ENCODE results near the gene C2orf72. TPM values are rescaled to one million over a fixed set of nuclear protein-coding genes. Genes with fewer than 3 reads are reported as not detected.

Gene C2orf72
- total and polyA plus RNA-seq, 2 of the 13 experiments (the other 11 are each of a cell fraction or from before 2014, with no cell fraction given) = 147 to 203 TPM

- TF ChIP-seq NFATC3 (CRISPR knock-in tag; IDR thresholded peaks at IDR 0.05) = no peak
- TF ChIP-seq, protein P1, sequence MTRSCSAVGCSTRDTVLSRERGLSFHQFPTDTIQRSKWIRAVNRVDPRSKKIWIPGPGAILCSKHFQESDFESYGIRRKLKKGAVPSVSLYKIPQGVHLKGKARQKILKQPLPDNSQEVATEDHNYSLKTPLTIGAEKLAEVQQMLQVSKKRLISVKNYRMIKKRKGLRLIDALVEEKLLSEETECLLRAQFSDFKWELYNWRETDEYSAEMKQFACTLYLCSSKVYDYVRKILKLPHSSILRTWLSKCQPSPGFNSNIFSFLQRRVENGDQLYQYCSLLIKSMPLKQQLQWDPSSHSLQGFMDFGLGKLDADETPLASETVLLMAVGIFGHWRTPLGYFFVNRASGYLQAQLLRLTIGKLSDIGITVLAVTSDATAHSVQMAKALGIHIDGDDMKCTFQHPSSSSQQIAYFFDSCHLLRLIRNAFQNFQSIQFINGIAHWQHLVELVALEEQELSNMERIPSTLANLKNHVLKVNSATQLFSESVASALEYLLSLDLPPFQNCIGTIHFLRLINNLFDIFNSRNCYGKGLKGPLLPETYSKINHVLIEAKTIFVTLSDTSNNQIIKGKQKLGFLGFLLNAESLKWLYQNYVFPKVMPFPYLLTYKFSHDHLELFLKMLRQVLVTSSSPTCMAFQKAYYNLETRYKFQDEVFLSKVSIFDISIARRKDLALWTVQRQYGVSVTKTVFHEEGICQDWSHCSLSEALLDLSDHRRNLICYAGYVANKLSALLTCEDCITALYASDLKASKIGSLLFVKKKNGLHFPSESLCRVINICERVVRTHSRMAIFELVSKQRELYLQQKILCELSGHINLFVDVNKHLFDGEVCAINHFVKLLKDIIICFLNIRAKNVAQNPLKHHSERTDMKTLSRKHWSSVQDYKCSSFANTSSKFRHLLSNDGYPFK (CRISPR knock-in tag; IDR thresholded peaks at IDR 0.05; ENCODE audit: borderline replicate concordance) = peak; percentile 68; the same call in 1 of the 2 replicates
- TF ChIP-seq MTF2 (CRISPR knock-in tag; IDR thresholded peaks at IDR 0.05; ENCODE audit: borderline replicate concordance) = no peak
- peak; percentile 42 for TF ChIP-seq TGIF2 (CRISPR knock-in tag; IDR thresholded peaks at IDR 0.05)
- peak; percentile 85 for TF ChIP-seq ZFX (CRISPR knock-in tag; IDR thresholded peaks at IDR 0.05; ENCODE audit: low read depth)
- TF ChIP-seq ZFAT (CRISPR knock-in tag; conservative IDR thresholded peaks at IDR 0.05) = no peak
- peak; percentile 79 for TF ChIP-seq ZNF263 (CRISPR knock-in tag; IDR thresholded peaks at IDR 0.05)
- no peak for TF ChIP-seq IKZF1 (IDR thresholded peaks at IDR 0.05)
- peak; percentile 77 for TF ChIP-seq HNRNPL (IDR thresholded peaks at IDR 0.05; ENCODE audit: low read depth, low read length)
- peak; percentile 96 for TF ChIP-seq ZNF557 (CRISPR knock-in tag; IDR thresholded peaks at IDR 0.05)
- no peak for TF ChIP-seq ZNF597 (CRISPR knock-in tag; IDR thresholded peaks at IDR 0.05)
- peak; percentile 87 for TF ChIP-seq HIC2 (CRISPR knock-in tag; IDR thresholded peaks at IDR 0.05; ENCODE audit: low read depth)
- TF ChIP-seq PTBP1 (IDR thresholded peaks at IDR 0.05; ENCODE audit: low read depth, low read length, poor library complexity, severe bottlenecking) = no peak
- peak; percentile 64 for TF ChIP-seq TAF15 (IDR thresholded peaks at IDR 0.05; ENCODE audit: low read depth, low read length, poor library complexity, severe bottlenecking)
- TF ChIP-seq, protein P2, sequence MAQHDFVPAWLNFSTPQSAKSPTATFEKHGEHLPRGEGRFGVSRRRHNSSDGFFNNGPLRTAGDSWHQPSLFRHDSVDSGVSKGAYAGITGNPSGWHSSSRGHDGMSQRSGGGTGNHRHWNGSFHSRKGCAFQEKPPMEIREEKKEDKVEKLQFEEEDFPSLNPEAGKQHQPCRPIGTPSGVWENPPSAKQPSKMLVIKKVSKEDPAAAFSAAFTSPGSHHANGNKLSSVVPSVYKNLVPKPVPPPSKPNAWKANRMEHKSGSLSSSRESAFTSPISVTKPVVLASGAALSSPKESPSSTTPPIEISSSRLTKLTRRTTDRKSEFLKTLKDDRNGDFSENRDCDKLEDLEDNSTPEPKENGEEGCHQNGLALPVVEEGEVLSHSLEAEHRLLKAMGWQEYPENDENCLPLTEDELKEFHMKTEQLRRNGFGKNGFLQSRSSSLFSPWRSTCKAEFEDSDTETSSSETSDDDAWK (CRISPR knock-in tag; IDR thresholded peaks at IDR 0.05) = no peak
- no peak for TF ChIP-seq ZNF782 (CRISPR knock-in tag; IDR thresholded peaks at IDR 0.05; ENCODE audit: borderline replicate concordance)
- no peak; the same call in none of the 2 replicates for TF ChIP-seq AHR (CRISPR knock-in tag; IDR thresholded peaks at IDR 0.05)
- TF ChIP-seq, protein P3, sequence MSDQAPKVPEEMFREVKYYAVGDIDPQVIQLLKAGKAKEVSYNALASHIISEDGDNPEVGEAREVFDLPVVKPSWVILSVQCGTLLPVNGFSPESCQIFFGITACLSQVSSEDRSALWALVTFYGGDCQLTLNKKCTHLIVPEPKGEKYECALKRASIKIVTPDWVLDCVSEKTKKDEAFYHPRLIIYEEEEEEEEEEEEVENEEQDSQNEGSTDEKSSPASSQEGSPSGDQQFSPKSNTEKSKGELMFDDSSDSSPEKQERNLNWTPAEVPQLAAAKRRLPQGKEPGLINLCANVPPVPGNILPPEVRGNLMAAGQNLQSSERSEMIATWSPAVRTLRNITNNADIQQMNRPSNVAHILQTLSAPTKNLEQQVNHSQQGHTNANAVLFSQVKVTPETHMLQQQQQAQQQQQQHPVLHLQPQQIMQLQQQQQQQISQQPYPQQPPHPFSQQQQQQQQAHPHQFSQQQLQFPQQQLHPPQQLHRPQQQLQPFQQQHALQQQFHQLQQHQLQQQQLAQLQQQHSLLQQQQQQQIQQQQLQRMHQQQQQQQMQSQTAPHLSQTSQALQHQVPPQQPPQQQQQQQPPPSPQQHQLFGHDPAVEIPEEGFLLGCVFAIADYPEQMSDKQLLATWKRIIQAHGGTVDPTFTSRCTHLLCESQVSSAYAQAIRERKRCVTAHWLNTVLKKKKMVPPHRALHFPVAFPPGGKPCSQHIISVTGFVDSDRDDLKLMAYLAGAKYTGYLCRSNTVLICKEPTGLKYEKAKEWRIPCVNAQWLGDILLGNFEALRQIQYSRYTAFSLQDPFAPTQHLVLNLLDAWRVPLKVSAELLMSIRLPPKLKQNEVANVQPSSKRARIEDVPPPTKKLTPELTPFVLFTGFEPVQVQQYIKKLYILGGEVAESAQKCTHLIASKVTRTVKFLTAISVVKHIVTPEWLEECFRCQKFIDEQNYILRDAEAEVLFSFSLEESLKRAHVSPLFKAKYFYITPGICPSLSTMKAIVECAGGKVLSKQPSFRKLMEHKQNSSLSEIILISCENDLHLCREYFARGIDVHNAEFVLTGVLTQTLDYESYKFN (CRISPR knock-in tag; conservative IDR thresholded peaks at IDR 0.05) = peak; percentile 100
These were observed 12.9 kb downstream of the C2orf72 start (continued) for GRCh38 chr2:231050018-231050901.

Measured in HepG2 (cell line).